ENCODE measurements around the gene BORCS5. TPM values are rescaled to one million over a fixed set of nuclear protein-coding genes. Genes with fewer than 3 reads are reported as not detected.

BORCS5 gene
- total and polyA plus RNA-seq, 2 of the 4 experiments (the other 2 are of a cell fraction): 14.4 to 18.3 TPM

DNA sequence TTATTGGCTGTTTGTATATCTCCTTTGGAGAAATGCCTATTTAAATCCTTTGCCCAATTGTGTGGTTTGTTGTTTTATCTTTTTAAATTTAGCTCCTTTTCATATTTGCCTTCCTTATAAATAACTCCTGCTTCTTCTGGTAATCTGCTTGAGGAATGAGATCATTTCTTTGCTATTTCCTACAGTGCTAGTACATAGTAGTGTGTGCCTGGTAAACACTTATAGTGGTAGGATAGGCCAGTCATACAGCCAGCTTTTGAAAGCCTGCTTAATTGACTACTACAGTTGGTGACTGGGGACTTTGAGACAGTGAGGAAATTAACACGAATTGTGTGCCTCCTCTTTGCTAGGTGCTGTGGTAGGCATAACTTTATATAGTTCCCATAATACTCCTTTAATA, 68.7 kb downstream of the BORCS5 start:
- no CpG with 5 or more reads among the region's 1 CpG for WGBS, 2 experiments (ENCODE audit: extremely low coverage in 2 of 2, insufficient read length in 1 of 2)
- no peaks in the 10 kb centered on the region for H4K20me1 ChIP-seq (ENCODE audit: insufficient read depth, low read length)
- H2BK120ac ChIP-seq (ENCODE audit: low read depth, low read length): no peak overlapping the region
- no peak overlapping the region for H3K4ac ChIP-seq (ENCODE audit: low read depth, low read length)
- H3K4me2 ChIP-seq (ENCODE audit: low read depth, low read length): peak overlapping the region; percentile 23; the same call in 1 of the 2 replicates
- H4K5ac ChIP-seq (ENCODE audit: low read depth, low read length): no peak overlapping the region
- H2BK15ac ChIP-seq (ENCODE audit: low read depth, low read length): 0 out of 3 replicates have a peak overlapping the region, but pooled peaks have one; percentile 3
- H3K27ac ChIP-seq (ENCODE audit: insufficient read depth, low read length): no peak overlapping the region
- H2AFZ ChIP-seq (replicated peaks; ENCODE audit: low read length, poor library complexity): no peak overlapping the region
- dilution Hi-C loops (cut with HindIII; ENCODE audit: low sequenced_read_pairs, unreplicated experiment): no loop called here
- peak; percentile 97 for ATAC-seq (ENCODE audit: low read depth)
- H2BK5ac ChIP-seq (ENCODE audit: low read depth, low read length, poor library complexity, severe bottlenecking): no peak overlapping the region
- peak overlapping the region; percentile 42; the same call in 1 of the 2 replicates for H3K18ac ChIP-seq (ENCODE audit: low read depth, low read length)
- CTCF ChIA-PET: interaction anchor here (0.6 kb wide), 2 partner anchors 89 to 336 kb away, joined by 3 to 4 read pairs; no protein-coding TSS in a partner anchor
- no peak overlapping the region for H3K56ac ChIP-seq (ENCODE audit: extremely low read depth, insufficient read depth, low read length)
- H2AK9ac ChIP-seq (replicated peaks; ENCODE audit: low read depth, low read length, poor library complexity): no peak overlapping the region
- no peaks in the 10 kb centered on the region for H3K27me3 ChIP-seq (ENCODE audit: control insufficient read depth, insufficient read depth, low read length)
- TF ChIP-seq BHLHE40 (IDR thresholded peaks at IDR 0.05; ENCODE audit: low read depth, low read length) (no peak), RFX5 (IDR thresholded peaks at IDR 0.05; ENCODE audit: low read depth, low read length) (no peak), MAFK (IDR thresholded peaks at IDR 0.05; ENCODE audit: low read depth, low read length) (no peak), NFE2L2 (IDR thresholded peaks at IDR 0.05; ENCODE audit: low read depth, low read length) (no peak), USF2 (IDR thresholded peaks at IDR 0.05; ENCODE audit: low read depth, low read length) (no peak), MXI1 (IDR thresholded peaks at IDR 0.05; ENCODE audit: borderline replicate concordance, low read depth, low read length) (no peak)
- peaks cover 18% of the 10 kb centered on the region for H3K4me1 ChIP-seq (ENCODE audit: control insufficient read depth, insufficient read depth, low read length)
- BruUV-seq (replicated peaks): no TSS peak
- H4K8ac ChIP-seq (ENCODE audit: low read depth in 2 of 2, low read length in 2 of 2): no peak overlapping the region
- no peak overlapping the region for H3K4me3 ChIP-seq (ENCODE audit: insufficient read depth, low read depth, low read length)
- H2BK20ac ChIP-seq (ENCODE audit: low read depth, low read length): peak overlapping the region; percentile 30; the same call in 1 of the 2 replicates
- peaks cover 4% of the 10 kb centered on the region for H3K9me3 ChIP-seq (ENCODE audit: control insufficient read depth, insufficient read depth, low read length)
- H2AK5ac ChIP-seq (ENCODE audit: low read depth, low read length): no peak overlapping the region
- H3K9ac ChIP-seq (ENCODE audit: low read depth, low read length): no peak overlapping the region
- H3K36me3 ChIP-seq (ENCODE audit: control insufficient read depth, insufficient read depth, low read length): no peaks in the 10 kb centered on the region
- in situ Hi-C loops (cut with MboI; ENCODE audit: low sequenced_read_pairs): no loop called here
- peaks cover 4% of the 10 kb centered on the region; the same call in 1 of the 2 replicates for H3K9me1 ChIP-seq (ENCODE audit: insufficient read depth, low read length)
- POLR2A ChIA-PET (ENCODE audit: unreplicated experiment): no interaction called here
- peak; percentile 71 for DNase-seq
- intact Hi-C loops (cut with micrococcal nuclease): no loop called here
- H3K79me1 ChIP-seq (ENCODE audit: low read depth in 1 of 2, low read length in 2 of 2): peaks cover 4 to 17% of the 10 kb centered on the region in 2 experiments; a peak in 1 of 4 replicates
- H3K23ac ChIP-seq (ENCODE audit: low read depth, low read length): no peak overlapping the region
- no peak overlapping the region for H4K91ac ChIP-seq (ENCODE audit: insufficient read depth, low read depth, low read length)
- H3K14ac ChIP-seq (replicated peaks; ENCODE audit: low read depth, low read length): peak overlapping the region; percentile 62; the same call in 1 of the 2 replicates

Data from IMR-90 (cell line).